IPS-15b (cell line): Measurements from ENCODE around the gene MARS2.

Experiments
- H3K27me3 ChIP-seq: one replicate; pipeline ENCODE4 v1.6.1; 2013; ENCODE audit warnings: low read length; ENCODE audit not compliant: control insufficient read depth, insufficient read depth
- H3K36me3 ChIP-seq: one replicate; pipeline ENCODE4 v1.6.1; 2013; ENCODE audit warnings: low read length; ENCODE audit not compliant: control insufficient read depth, insufficient read depth
- H3K4me1 ChIP-seq: one replicate; pipeline ENCODE4 v1.6.1; 2013; ENCODE audit warnings: mild to moderate bottlenecking, low read length; ENCODE audit not compliant: control insufficient read depth, insufficient read depth
- H3K4me3 ChIP-seq: one replicate; pipeline ENCODE4 v1.5.1; 2013; ENCODE audit warnings: low read depth, low read length
- H3K9ac ChIP-seq: one replicate; pipeline ENCODE4 v1.6.1; 2013; ENCODE audit warnings: low read depth, mild to moderate bottlenecking, low read length
- H3K9me3 ChIP-seq: one replicate; pipeline ENCODE4 v1.6.1; 2013; ENCODE audit warnings: mild to moderate bottlenecking, low read length; ENCODE audit not compliant: control insufficient read depth, insufficient read depth

The MARS2 gene

GRCh38 chr2:197705121-197705911 is at the start of gene MARS2:
TSS of gene MARS2 (plus strand) at chr2:197705369. CDS start at chr2:197705406, 37 bp downstream.
- Histone ChIP-seq H3K36me3 (no peaks in the 10 kb centered on the region), H3K4me3 (peak within 1 kb of the TSS; percentile 90), H3K4me1 (peaks cover 15% of the 10 kb centered on the region), H3K9me3 (no peaks in the 10 kb centered on the region), H3K9ac (peak within 1 kb of the TSS; percentile 76), H3K27me3 (no peaks in the 10 kb centered on the region)

GRCh38 chr2:197657562-197657961 is 47.6 kb upstream of the MARS2 start:
- no peaks in the 10 kb centered on the region for H3K36me3 ChIP-seq
- H3K4me3 ChIP-seq: no peak overlapping the region
- H3K9me3 ChIP-seq: no peaks in the 10 kb centered on the region
- peaks cover 5% of the 10 kb centered on the region for H3K4me1 ChIP-seq
- no peaks in the 10 kb centered on the region for H3K27me3 ChIP-seq
- no peak overlapping the region for H3K9ac ChIP-seq

DNA sequence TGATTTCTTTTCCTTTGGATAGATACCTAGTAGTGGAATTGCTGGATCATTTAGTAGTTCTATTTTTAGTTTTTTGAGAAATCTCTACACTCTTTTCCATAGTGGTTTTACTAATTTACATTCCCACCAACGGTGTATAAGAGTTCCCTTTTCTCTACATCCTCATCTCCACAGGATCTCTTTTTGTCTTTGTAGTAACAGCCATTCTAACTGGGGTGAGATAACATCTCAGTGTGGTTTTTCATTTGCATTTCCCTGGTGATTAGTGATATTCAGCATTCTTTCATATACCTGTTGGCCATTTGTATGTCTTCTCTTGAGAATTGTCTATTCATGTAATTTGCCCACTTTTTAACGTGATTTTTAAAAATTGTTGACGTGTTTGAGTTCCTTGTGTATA is 43.5 kb upstream of the MARS2 start:
- H3K36me3 ChIP-seq: no peaks in the 10 kb centered on the region
- peaks cover 5% of the 10 kb centered on the region for H3K4me1 ChIP-seq
- H3K4me3 ChIP-seq: no peak overlapping the region
- no peak overlapping the region for H3K9ac ChIP-seq
- no peaks in the 10 kb centered on the region for H3K27me3 ChIP-seq
- H3K9me3 ChIP-seq: no peaks in the 10 kb centered on the region

DNA sequence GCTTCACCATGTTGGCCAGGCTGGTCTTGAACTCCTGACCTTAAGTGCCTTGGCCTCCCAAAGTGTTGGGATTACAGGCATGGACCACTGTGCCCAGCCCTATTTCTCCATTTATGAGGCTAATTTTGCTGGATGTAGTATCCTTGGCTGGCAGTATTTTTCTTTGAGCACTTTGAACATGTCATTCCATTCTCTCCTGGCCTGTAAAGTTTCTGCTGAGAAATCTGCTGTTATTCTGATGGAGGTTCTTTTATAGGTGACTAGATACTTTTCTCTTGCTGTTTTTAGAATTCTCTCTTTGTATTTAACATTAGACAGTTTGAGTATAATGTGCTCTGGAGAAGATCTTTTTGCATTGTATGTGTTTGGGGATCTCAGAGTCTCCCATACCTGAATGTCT is 38.9 kb upstream of the MARS2 start:
- Histone ChIP-seq H3K9ac (no peak overlapping the region), H3K36me3 (no peaks in the 10 kb centered on the region), H3K4me3 (no peak overlapping the region), H3K27me3 (no peaks in the 10 kb centered on the region), H3K9me3 (no peaks in the 10 kb centered on the region), H3K4me1 (no peaks in the 10 kb centered on the region)

- peaks cover 4% of the 10 kb centered on the region for H3K4me1 ChIP-seq
- H3K9ac ChIP-seq: no peak overlapping the region
- no peaks in the 10 kb centered on the region for H3K27me3 ChIP-seq
- H3K9me3 ChIP-seq: no peaks in the 10 kb centered on the region
- H3K4me3 ChIP-seq: no peak overlapping the region
- H3K36me3 ChIP-seq: no peaks in the 10 kb centered on the region
These were observed 36.9 kb upstream of the MARS2 start for GRCh38 chr2:197668296-197668695.

GRCh38 chr2:197669077-197669476 is 36.1 kb upstream of the MARS2 start:
- no peak overlapping the region for H3K9ac ChIP-seq
- no peaks in the 10 kb centered on the region for H3K9me3 ChIP-seq
- peaks cover 8% of the 10 kb centered on the region for H3K4me1 ChIP-seq
- no peak overlapping the region for H3K4me3 ChIP-seq
- H3K27me3 ChIP-seq: no peaks in the 10 kb centered on the region
- H3K36me3 ChIP-seq: no peaks in the 10 kb centered on the region

GRCh38 chr2:197672371-197672893 is 32.7 kb upstream of the MARS2 start:
- Histone ChIP-seq H3K4me1 (peaks cover 13% of the 10 kb centered on the region), H3K36me3 (no peaks in the 10 kb centered on the region), H3K27me3 (no peaks in the 10 kb centered on the region), H3K4me3 (no peak overlapping the region), H3K9ac (no peak overlapping the region), H3K9me3 (no peaks in the 10 kb centered on the region)

DNA sequence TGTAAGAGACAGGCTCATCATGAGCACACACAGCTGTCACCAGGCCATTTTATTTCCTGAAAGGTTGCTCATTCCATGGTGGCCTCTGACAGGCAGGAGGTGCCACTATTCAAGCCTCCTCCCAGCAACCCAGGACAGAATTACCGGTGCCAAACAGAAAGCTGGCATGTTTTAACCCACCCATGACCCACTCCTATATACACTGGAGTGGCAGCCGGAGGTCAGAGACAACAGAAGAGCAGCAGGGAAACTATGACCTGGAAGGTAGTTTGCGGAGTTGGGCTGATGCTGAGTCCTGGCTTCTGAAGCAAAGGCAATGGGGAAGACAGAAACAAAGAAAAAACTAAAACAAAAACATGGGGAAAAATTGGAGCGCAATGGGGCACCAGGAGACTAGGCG is 32.1 kb upstream of the MARS2 start:
- H3K4me1 ChIP-seq: peaks cover 13% of the 10 kb centered on the region
- H3K36me3 ChIP-seq: no peaks in the 10 kb centered on the region
- H3K9me3 ChIP-seq: no peaks in the 10 kb centered on the region
- H3K27me3 ChIP-seq: no peaks in the 10 kb centered on the region
- no peak overlapping the region for H3K4me3 ChIP-seq
- no peak overlapping the region for H3K9ac ChIP-seq

DNA sequence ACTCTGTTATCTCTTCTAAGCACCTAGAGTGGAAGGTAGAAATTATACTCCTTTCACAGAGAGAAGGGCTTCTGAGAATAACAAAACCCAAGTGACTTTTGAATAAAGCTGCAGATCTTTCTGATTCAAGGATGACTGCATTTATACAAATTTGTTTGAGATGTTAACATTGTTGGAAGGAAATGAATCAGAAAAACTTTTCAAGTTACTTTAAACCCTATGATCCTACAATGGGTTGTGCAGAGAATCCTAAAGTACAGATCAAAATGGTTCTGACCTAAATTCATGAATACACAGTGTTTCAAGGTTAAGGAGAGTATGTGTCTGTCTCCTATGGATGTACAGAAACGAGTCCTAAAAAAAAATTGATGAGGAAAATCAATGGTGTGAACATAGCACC is 31.6 kb upstream of the MARS2 start:
- no peaks in the 10 kb centered on the region for H3K27me3 ChIP-seq
- H3K9ac ChIP-seq: no peak overlapping the region
- H3K4me1 ChIP-seq: peaks cover 13% of the 10 kb centered on the region
- no peak overlapping the region for H3K4me3 ChIP-seq
- no peaks in the 10 kb centered on the region for H3K9me3 ChIP-seq
- H3K36me3 ChIP-seq: no peaks in the 10 kb centered on the region

DNA sequence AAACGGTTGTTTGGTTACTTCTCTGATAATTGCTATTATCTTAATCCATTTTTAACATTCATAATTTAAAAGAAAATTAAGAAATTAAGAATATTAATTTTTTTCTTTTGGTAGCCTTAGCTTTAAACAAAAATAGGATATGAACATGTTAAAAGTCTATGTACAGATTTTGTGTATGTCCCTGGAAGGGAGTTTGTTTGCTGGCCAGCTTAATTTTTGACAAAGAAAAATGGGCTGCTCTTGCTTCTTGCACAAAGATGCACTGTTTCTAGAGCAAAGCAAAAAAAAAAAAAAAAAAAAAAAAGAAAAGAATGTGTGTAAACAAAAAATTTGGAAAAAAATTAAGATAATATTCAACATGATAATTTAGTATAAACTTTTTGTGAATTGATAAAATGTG is 31.1 kb upstream of the MARS2 start:
- no peaks in the 10 kb centered on the region for H3K9me3 ChIP-seq
- no peaks in the 10 kb centered on the region for H3K36me3 ChIP-seq
- peaks cover 13% of the 10 kb centered on the region for H3K4me1 ChIP-seq
- no peak overlapping the region for H3K4me3 ChIP-seq
- H3K27me3 ChIP-seq: no peaks in the 10 kb centered on the region
- H3K9ac ChIP-seq: no peak overlapping the region

GRCh38 chr2:197674591-197674990 is 30.6 kb upstream of the MARS2 start:
- no peaks in the 10 kb centered on the region for H3K36me3 ChIP-seq
- H3K9me3 ChIP-seq: no peaks in the 10 kb centered on the region
- no peak overlapping the region for H3K4me3 ChIP-seq
- H3K27me3 ChIP-seq: no peaks in the 10 kb centered on the region
- H3K4me1 ChIP-seq: peaks cover 13% of the 10 kb centered on the region
- no peak overlapping the region for H3K9ac ChIP-seq

- H3K4me3 ChIP-seq: peak within 1 kb of the TSS; percentile 24
- no peaks in the 10 kb centered on the region for H3K36me3 ChIP-seq
- peaks cover 13% of the 10 kb centered on the region for H3K4me1 ChIP-seq
- H3K9me3 ChIP-seq: no peaks in the 10 kb centered on the region
- no peak within 1 kb of the TSS for H3K9ac ChIP-seq
- no peaks in the 10 kb centered on the region for H3K27me3 ChIP-seq
These were observed 29.9 kb upstream of the MARS2 start, which contains the start of gene RFTN2 for GRCh38 chr2:197675246-197675645. TSS of gene RFTN2 (minus strand) at chr2:197675587. CDS start at chr2:197675458, 129 bp downstream.
